RWPE2 (cell line): ENCODE results near the gene DGKI.

ENCODE experiments used
- ATAC-seq: fragments of 200-7000 bp; cut with Tn5 transposase; 3 replicates; pipeline ENCODE4 v1.9.1; 2021; ENCODE audit warnings: low read depth
- DNase-seq: peaks from one replicate; pipeline ENCODE4 v3.0.0-alpha.2; 2020; ENCODE audit warnings: low spot score
- H3K27ac ChIP-seq: fragments of 450-650 bp; 2 replicates; pipeline ENCODE4 v1.5.1; 2017; ENCODE audit warnings: mild to moderate bottlenecking; ENCODE audit not compliant: poor library complexity, severe bottlenecking
- H3K27me3 ChIP-seq: fragments of 250-450 bp; sonication (Bioruptor Pico); 2 replicates; pipeline ENCODE4 v1.5.1; 2021; ENCODE audit warnings: mild to moderate bottlenecking, moderate library complexity; ENCODE audit not compliant: insufficient read depth, poor library complexity, severe bottlenecking
- H3K36me3 ChIP-seq: fragments of 250-450 bp; sonication (Bioruptor Pico); 2 replicates; pipeline ENCODE4 v1.5.1; 2020; ENCODE audit warnings: low read depth, mild to moderate bottlenecking, moderate library complexity
- H3K4me1 ChIP-seq: fragments of 250-450 bp; sonication (Bioruptor Pico); 2 replicates; pipeline ENCODE4 v1.5.1; 2021; ENCODE audit warnings: mild to moderate bottlenecking, moderate library complexity; ENCODE audit not compliant: insufficient read depth, poor library complexity, severe bottlenecking
- H3K4me3 ChIP-seq: fragments of 250-450 bp; sonication (Bioruptor Pico); 2 replicates; pipeline ENCODE4 v1.5.1; 2021; ENCODE audit warnings: mild to moderate bottlenecking, moderate library complexity; ENCODE audit not compliant: severe bottlenecking
- H3K9me3 ChIP-seq: fragments of 250-450 bp; sonication (Bioruptor Pico); 2 replicates; pipeline ENCODE4 v1.5.1; 2021; ENCODE audit warnings: mild to moderate bottlenecking, moderate library complexity; ENCODE audit not compliant: severe bottlenecking
- CTCF ChIP-seq: fragments of 450-650 bp; IDR thresholded peaks from one replicate; pipeline ENCODE4 v1.5.1; 2017; ENCODE audit warnings: mild to moderate bottlenecking, moderate library complexity; ENCODE audit not compliant: poor library complexity, severe bottlenecking

DGKI gene

GRCh38 chr7:137671920-137672319, 174.9 kb downstream of the DGKI start:
- Histone ChIP-seq H3K4me3 (no peak overlapping the region), H3K4me1 (peaks cover 22% of the 10 kb centered on the region), H3K27me3 (no peaks in the 10 kb centered on the region), H3K9me3 (no peaks in the 10 kb centered on the region), H3K36me3 (no peaks in the 10 kb centered on the region), H3K27ac (no peak overlapping the region)
- TF ChIP-seq CTCF, result no peak
- ATAC-seq (no peak), DNase-seq (no peak)

- Histone ChIP-seq H3K36me3 (no peaks in the 10 kb centered on the region), H3K27me3 (no peaks in the 10 kb centered on the region), H3K4me3 (no peak overlapping the region), H3K9me3 (no peaks in the 10 kb centered on the region), H3K27ac (peak overlapping the region; percentile 79), H3K4me1 (peaks cover 25% of the 10 kb centered on the region)
- no peak for TF ChIP-seq CTCF
- peak; percentile 26; the same call in 2 of the 3 replicates for ATAC-seq
- peak; percentile 51 for DNase-seq
Observed at GRCh38 chr7:137670222-137671064, 176.3 kb downstream of the DGKI start.

- Histone ChIP-seq H3K27ac (peak overlapping the region; percentile 79), H3K9me3 (no peaks in the 10 kb centered on the region), H3K4me1 (peaks cover 25% of the 10 kb centered on the region), H3K4me3 (no peak overlapping the region), H3K27me3 (no peaks in the 10 kb centered on the region), H3K36me3 (no peaks in the 10 kb centered on the region)
- DNase-seq, result no peak
- TF ChIP-seq CTCF, result no peak
- ATAC-seq, result no peak
Observed at GRCh38 chr7:137669706-137670105, 177.1 kb downstream of the DGKI start.

GRCh38 chr7:137668404-137668803, 178.4 kb downstream of the DGKI start:
- DNase-seq (no peak), ATAC-seq (no peak)
- Histone ChIP-seq H3K27me3 (no peaks in the 10 kb centered on the region), H3K4me1 (peaks cover 25% of the 10 kb centered on the region), H3K4me3 (no peak overlapping the region), H3K36me3 (no peaks in the 10 kb centered on the region), H3K27ac (peak overlapping the region; percentile 79), H3K9me3 (no peaks in the 10 kb centered on the region)
- TF ChIP-seq CTCF, result no peak

- no peak overlapping the region for H3K4me3 ChIP-seq
- no peaks in the 10 kb centered on the region for H3K27me3 ChIP-seq
- no peaks in the 10 kb centered on the region for H3K36me3 ChIP-seq
- no peaks in the 10 kb centered on the region for H3K9me3 ChIP-seq
- DNase-seq (no peak), ATAC-seq (peak; percentile 94)
- TF ChIP-seq CTCF, result no peak
- peaks cover 25% of the 10 kb centered on the region for H3K4me1 ChIP-seq
- H3K27ac ChIP-seq, result peak overlapping the region; percentile 79
Observed at GRCh38 chr7:137667633-137668387, 179.0 kb downstream of the DGKI start.
